Measurements from ENCODE around the gene CEACAM18. TPM values are rescaled to one million over a fixed set of nuclear protein-coding genes. Genes with fewer than 3 reads are reported as not detected.
A peak's percentile ranks its signal among the peaks of the same experiment; 100 is the strongest.
"Not testable (repeated sequence)": the region's sequence is repeated elsewhere in the genome, so short reads cannot be mapped to it uniquely, and the experiment has no call there.

Gene CEACAM18
- total and polyA plus RNA-seq, 9 donors = not detected

DNA sequence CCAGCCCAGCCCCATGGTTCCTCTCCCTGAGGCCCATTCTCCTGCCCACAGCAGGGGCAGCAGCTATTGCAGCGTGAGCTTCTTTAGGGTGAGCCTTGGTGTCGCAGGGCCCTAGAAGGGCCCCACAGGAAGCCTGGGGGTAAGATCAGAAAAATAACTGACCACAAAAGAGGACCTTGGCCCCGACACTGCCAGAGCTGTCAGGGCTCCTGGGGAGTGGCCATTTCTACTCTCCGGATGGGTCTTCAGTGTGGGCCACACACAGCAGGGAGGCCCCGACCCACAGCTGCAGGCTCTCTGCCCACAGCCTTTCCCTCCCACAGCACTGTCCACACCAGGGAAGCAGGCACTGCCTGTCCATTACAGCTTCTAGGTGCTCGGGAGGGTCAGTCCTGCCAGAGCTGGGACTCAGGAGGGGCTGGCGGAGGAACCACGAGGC lies 16.6 kb upstream of the CEACAM18 start:
- Histone ChIP-seq H3K36me3 (ENCODE audit: control insufficient read depth, insufficient read depth, low read length) (no peaks in the 10 kb centered on the region), H3K4me1 (ENCODE audit: control insufficient read depth, insufficient read depth, low read length) (no peaks in the 10 kb centered on the region), H3K27ac (ENCODE audit: low read length) (no peak overlapping the region), H3K27me3 (ENCODE audit: control insufficient read depth, insufficient read depth, low read length) (peaks cover 10% of the 10 kb centered on the region), H3K4me3 (ENCODE audit: low read length) (no peak overlapping the region), H3K9me3 (replicated peaks; ENCODE audit: control insufficient read depth, low read depth, low read length) (no peaks in the 10 kb centered on the region)
- peak; percentile 59 for DNase-seq
- 68% methylated on average over 4 of the region's 8 CpGs for WGBS (ENCODE audit: insufficient coverage)

- Histone ChIP-seq H3K4me3 (ENCODE audit: low read length) (no peak overlapping the region), H3K36me3 (ENCODE audit: control insufficient read depth, insufficient read depth, low read length) (no peaks in the 10 kb centered on the region), H3K9me3 (replicated peaks; ENCODE audit: control insufficient read depth, low read depth, low read length) (no peaks in the 10 kb centered on the region), H3K27me3 (ENCODE audit: control insufficient read depth, insufficient read depth, low read length) (peaks cover 10% of the 10 kb centered on the region), H3K4me1 (ENCODE audit: control insufficient read depth, insufficient read depth, low read length) (no peaks in the 10 kb centered on the region), H3K27ac (ENCODE audit: low read length) (no peak overlapping the region)
- WGBS (ENCODE audit: insufficient coverage) = 76% methylated on average over 5 of the region's 7 CpGs
- DNase-seq = no peak
These were observed 16.1 kb upstream of the CEACAM18 start for GRCh38 chr19:51462276-51462675.

DNA sequence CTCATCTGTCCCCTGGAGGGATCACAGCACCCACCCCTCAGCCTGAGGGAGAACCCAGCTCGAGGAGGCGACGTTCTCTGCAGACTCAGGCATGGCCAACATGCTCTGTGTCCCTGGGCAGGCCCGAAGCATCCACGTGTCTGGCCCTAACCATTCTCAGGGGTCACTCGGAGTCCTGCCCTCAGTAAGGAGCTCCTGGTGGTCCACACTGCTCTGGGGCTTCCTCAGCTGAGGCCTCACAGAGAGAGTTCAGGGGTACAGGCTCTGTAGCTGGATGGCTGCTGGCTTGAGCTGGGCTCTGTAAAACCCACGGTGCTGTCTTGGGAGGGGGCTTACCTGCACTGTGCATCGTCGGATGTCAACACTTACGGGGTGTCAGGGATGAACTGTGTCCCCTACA lies 15.7 kb upstream of the CEACAM18 start:
- H3K27me3 ChIP-seq (ENCODE audit: control insufficient read depth, insufficient read depth, low read length) = peaks cover 10% of the 10 kb centered on the region

GRCh38 chr19:51463976-51464581 lies 14.3 kb upstream of the CEACAM18 start:
- H3K4me3 ChIP-seq (ENCODE audit: low read length); H3K9me3 ChIP-seq (replicated peaks; ENCODE audit: control insufficient read depth, low read depth, low read length); H3K27ac ChIP-seq (ENCODE audit: low read length); H3K4me1 ChIP-seq (ENCODE audit: control insufficient read depth, insufficient read depth, low read length); H3K36me3 ChIP-seq (ENCODE audit: control insufficient read depth, insufficient read depth, low read length); DNase-seq; H3K27me3 ChIP-seq (ENCODE audit: control insufficient read depth, insufficient read depth, low read length): not testable (repeated sequence)
- WGBS (ENCODE audit: insufficient coverage) = 15% methylated on average over 4 of the region's 33 CpGs

More for the DNA sequence above, 15.7 kb upstream of the CEACAM18 start:
- no peaks in the 10 kb centered on the region for H3K9me3 ChIP-seq (replicated peaks; ENCODE audit: control insufficient read depth, low read depth, low read length)
- no peak overlapping the region for H3K4me3 ChIP-seq (ENCODE audit: low read length)
- 73% methylated on average over 7 of the region's 10 CpGs for WGBS (ENCODE audit: insufficient coverage)
- H3K4me1 ChIP-seq (ENCODE audit: control insufficient read depth, insufficient read depth, low read length) = no peaks in the 10 kb centered on the region
- H3K27ac ChIP-seq (ENCODE audit: low read length) = no peak overlapping the region
- DNase-seq = no peak
- H3K36me3 ChIP-seq (ENCODE audit: control insufficient read depth, insufficient read depth, low read length) = no peaks in the 10 kb centered on the region

DNA sequence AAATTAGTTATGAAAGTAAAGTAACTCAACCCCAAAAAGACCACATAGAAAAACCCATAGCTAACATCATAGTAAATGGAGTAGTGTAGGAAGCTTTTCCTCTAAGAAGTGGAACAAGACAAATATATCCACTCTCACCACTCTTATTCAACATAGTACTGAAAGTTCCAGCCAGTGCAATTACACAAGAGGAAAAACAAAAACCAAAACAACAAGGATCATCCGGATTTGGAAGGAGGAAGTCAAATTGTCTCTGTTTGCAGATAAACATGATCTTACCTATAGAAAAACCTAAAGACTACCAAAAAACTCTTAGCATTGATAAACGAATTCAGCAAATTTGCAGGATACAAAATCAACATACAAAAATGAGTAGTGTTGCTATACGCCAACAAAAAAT lies 11.6 kb upstream of the CEACAM18 start:
- Histone ChIP-seq H3K36me3 (ENCODE audit: control insufficient read depth, insufficient read depth, low read length) (no peaks in the 10 kb centered on the region), H3K9me3 (replicated peaks; ENCODE audit: control insufficient read depth, low read depth, low read length) (no peaks in the 10 kb centered on the region), H3K27me3 (ENCODE audit: control insufficient read depth, insufficient read depth, low read length) (peaks cover 7% of the 10 kb centered on the region), H3K4me3 (ENCODE audit: low read length) (no peak overlapping the region), H3K4me1 (ENCODE audit: control insufficient read depth, insufficient read depth, low read length) (no peaks in the 10 kb centered on the region), H3K27ac (ENCODE audit: low read length) (no peak overlapping the region)
- no CpG with 5 or more reads among the region's 3 CpGs for WGBS (ENCODE audit: insufficient coverage)
- DNase-seq = peak; percentile 24

DNA sequence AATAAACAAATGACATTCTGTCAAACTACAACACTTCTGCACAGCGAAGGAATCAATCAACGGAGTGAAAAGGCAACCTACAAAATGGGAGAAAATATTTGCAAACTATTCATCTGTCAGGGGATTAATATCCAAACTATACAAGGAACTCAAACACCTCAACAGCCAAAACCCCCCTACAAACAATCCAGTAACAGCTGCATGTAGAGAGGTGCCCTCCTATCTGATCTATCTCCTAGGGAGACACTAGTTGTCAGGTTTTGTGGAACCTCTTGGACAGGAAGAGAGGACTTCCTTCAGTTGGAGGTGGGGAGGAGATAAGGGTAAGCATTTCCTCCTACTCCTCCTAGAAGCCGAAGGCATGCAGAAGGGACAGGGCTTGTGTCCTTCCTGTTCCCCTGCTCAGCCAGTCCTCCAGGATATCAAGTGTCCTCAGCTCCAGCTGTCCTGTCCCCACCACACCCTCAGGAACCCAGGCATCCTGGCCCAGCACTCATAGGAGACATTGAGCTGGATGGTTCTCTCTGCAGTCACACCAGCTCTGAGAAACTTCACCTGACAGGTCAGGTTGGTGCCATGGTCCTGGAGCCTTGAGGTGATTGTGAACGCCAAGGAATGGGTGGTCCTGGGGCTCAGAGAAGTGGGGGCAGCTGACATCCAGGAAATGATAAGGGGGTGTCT lies 10.3 kb upstream of the CEACAM18 start:
- no peak overlapping the region for H3K27ac ChIP-seq (ENCODE audit: low read length)
- H3K4me3 ChIP-seq (ENCODE audit: low read length) = no peak overlapping the region
- WGBS (ENCODE audit: insufficient coverage) = 80% methylated on average over 1 of the region's 4 CpGs
- H3K36me3 ChIP-seq (ENCODE audit: control insufficient read depth, insufficient read depth, low read length) = no peaks in the 10 kb centered on the region
- no peaks in the 10 kb centered on the region for H3K9me3 ChIP-seq (replicated peaks; ENCODE audit: control insufficient read depth, low read depth, low read length)
- H3K27me3 ChIP-seq (ENCODE audit: control insufficient read depth, insufficient read depth, low read length) = peaks cover 1% of the 10 kb centered on the region
- H3K4me1 ChIP-seq (ENCODE audit: control insufficient read depth, insufficient read depth, low read length) = no peaks in the 10 kb centered on the region
- DNase-seq = no peak

GRCh38 chr19:51468545-51468920 lies 9.8 kb upstream of the CEACAM18 start:
- H3K4me3 ChIP-seq (ENCODE audit: low read length) = no peak overlapping the region
- H3K27me3 ChIP-seq (ENCODE audit: control insufficient read depth, insufficient read depth, low read length) = peaks cover 4% of the 10 kb centered on the region
- DNase-seq = no peak
- WGBS (ENCODE audit: insufficient coverage) = 86% methylated on average over 1 of the region's 2 CpGs
- H3K27ac ChIP-seq (ENCODE audit: low read length) = no peak overlapping the region
- no peaks in the 10 kb centered on the region for H3K9me3 ChIP-seq (replicated peaks; ENCODE audit: control insufficient read depth, low read depth, low read length)
- H3K36me3 ChIP-seq (ENCODE audit: control insufficient read depth, insufficient read depth, low read length) = no peaks in the 10 kb centered on the region
- H3K4me1 ChIP-seq (ENCODE audit: control insufficient read depth, insufficient read depth, low read length) = no peaks in the 10 kb centered on the region

GRCh38 chr19:51469162-51469561 lies 9.2 kb upstream of the CEACAM18 start:
- Histone ChIP-seq H3K4me3 (ENCODE audit: low read length) (no peak overlapping the region), H3K9me3 (replicated peaks; ENCODE audit: control insufficient read depth, low read depth, low read length) (no peaks in the 10 kb centered on the region), H3K27me3 (ENCODE audit: control insufficient read depth, insufficient read depth, low read length) (peaks cover 4% of the 10 kb centered on the region), H3K27ac (ENCODE audit: low read length) (no peak overlapping the region), H3K36me3 (ENCODE audit: control insufficient read depth, insufficient read depth, low read length) (no peaks in the 10 kb centered on the region), H3K4me1 (ENCODE audit: control insufficient read depth, insufficient read depth, low read length) (no peaks in the 10 kb centered on the region)
- WGBS (ENCODE audit: insufficient coverage) = no CpG with 5 or more reads among the region's 4 CpGs
- no peak for DNase-seq

DNA sequence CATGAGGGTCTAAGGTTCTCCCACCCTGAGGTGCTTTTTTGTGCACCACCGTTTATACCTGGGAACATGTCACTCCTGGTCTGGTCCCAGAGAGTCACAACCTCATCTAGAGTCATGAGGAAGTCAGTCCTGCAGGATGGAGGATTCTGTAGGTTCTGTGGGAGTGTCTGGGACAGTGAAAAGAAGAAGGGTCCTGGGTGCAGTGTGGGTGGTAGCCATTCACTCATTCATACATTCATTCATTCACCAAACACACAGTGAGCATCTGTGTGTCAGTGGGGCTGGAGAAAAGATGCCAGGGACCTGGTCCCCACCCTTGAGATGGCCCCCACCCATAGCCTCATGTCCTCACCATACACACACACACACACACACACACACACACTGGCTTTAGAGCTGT lies 8.7 kb upstream of the CEACAM18 start:
- H3K4me1 ChIP-seq (ENCODE audit: control insufficient read depth, insufficient read depth, low read length) = no peaks in the 10 kb centered on the region
- H3K27ac ChIP-seq (ENCODE audit: low read length) = no peak overlapping the region
- DNase-seq = no peak
- no peaks in the 10 kb centered on the region for H3K9me3 ChIP-seq (replicated peaks; ENCODE audit: control insufficient read depth, low read depth, low read length)
- H3K36me3 ChIP-seq (ENCODE audit: control insufficient read depth, insufficient read depth, low read length) = no peaks in the 10 kb centered on the region
- peaks cover 4% of the 10 kb centered on the region for H3K27me3 ChIP-seq (ENCODE audit: control insufficient read depth, insufficient read depth, low read length)
- no peak overlapping the region for H3K4me3 ChIP-seq (ENCODE audit: low read length)
- WGBS (ENCODE audit: insufficient coverage) = no CpG with 5 or more reads among the region's 1 CpG

DNA sequence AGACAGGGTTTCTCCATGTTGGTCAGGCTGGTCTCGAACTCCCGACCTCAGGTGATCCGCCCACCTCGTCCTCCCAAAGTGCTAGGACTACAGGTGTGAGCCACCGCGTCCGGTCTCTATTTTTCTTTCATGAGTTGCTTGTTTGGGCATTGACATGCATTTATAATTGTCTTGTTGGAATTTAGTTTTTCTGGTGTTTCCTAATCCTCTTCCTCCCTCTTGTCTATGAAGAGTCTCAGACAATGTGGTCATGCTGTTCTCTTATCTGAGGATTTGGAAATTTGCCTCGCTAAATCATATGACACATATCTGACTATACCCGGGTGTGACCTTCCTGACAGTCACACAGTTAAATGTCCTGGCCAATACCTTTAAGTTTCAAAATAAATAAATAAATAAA lies 7.4 kb upstream of the CEACAM18 start:
- no peaks in the 10 kb centered on the region for H3K36me3 ChIP-seq (ENCODE audit: control insufficient read depth, insufficient read depth, low read length)
- H3K4me1 ChIP-seq (ENCODE audit: control insufficient read depth, insufficient read depth, low read length) = no peaks in the 10 kb centered on the region
- H3K27me3 ChIP-seq (ENCODE audit: control insufficient read depth, insufficient read depth, low read length) = peaks cover 4% of the 10 kb centered on the region
- no peak overlapping the region for H3K27ac ChIP-seq (ENCODE audit: low read length)
- WGBS (ENCODE audit: insufficient coverage) = no CpG with 5 or more reads among the region's 9 CpGs
- no peaks in the 10 kb centered on the region for H3K9me3 ChIP-seq (replicated peaks; ENCODE audit: control insufficient read depth, low read depth, low read length)
- no peak for DNase-seq
- H3K4me3 ChIP-seq (ENCODE audit: low read length) = no peak overlapping the region
